Gastrocnemius medialis (tissue), 4 donors: ENCODE measurements around the gene CUL2.

Experiments used
- CTCF ChIP-seq, 5 experiments: fragments of 450-650 bp in 3 of 5; fragments of 200-600 bp in 2 of 5; sonication (generic) in 2 of 5; IDR thresholded peaks in 4 of 5; conservative IDR thresholded peaks in 1 of 5; 1 replicate in 4 of 5; 2 replicates in 1 of 5; pipeline ENCODE4 v1.5.1; 2016 to 2019; ENCODE audit warnings: antibody characterized with exemption in 5 of 5, mild to moderate bottlenecking in 3 of 5, moderate library complexity in 3 of 5
- POLR2A ChIP-seq, 2 donors: fragments of 450-650 bp; IDR thresholded peaks; one replicate each; pipeline ENCODE4 v1.6.1; 2017; ENCODE audit warnings: antibody characterized with exemption in 2 of 2, mild to moderate bottlenecking in 2 of 2, moderate library complexity in 2 of 2

DNA sequence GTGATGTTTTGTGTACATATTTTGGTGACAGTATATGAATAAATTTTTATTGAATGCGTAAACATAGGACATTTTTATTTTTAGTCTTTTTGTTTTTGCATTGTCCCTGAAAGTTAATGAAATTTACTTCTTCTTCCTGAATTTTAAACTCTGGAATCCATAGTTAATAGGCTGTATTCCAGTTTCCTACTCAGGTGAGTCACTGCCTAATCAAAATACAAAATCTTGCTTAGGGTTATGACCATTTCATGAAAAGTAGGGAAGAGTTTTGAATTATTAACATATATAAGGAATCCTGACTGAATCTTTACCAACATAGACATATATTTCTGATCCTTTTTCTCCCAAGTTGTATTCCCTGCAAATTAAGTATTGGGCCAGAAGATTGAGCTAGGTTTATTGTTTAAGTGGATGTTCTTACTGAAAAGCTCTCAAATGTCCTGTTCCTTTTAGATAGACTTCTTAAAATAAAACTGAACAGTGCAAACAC lies 39.1 kb upstream of the CUL2 start:
- TF ChIP-seq CTCF (IDR thresholded peaks at IDR 0.05 in 4 of 5, conservative IDR thresholded peaks at IDR 0.05 in 1 of 5), result no peak
- no peak for TF ChIP-seq POLR2A (IDR thresholded peaks at IDR 0.05)
